Motor neuron (in vitro differentiated cells): ENCODE data around the gene MNX1. TPM values are rescaled to one million over a fixed set of nuclear protein-coding genes. Genes with fewer than 3 reads are reported as not detected.
A peak's percentile ranks its signal among the peaks of the same experiment; 100 is the strongest.

ENCODE experiments used
- ATAC-seq, 8 experiments: fragments of 200-7000 bp; cut with Tn5 transposase; replicated peaks in 6 of 8; 2 replicates each; pipeline ENCODE4 v1.8.0; 2021; ENCODE audit warnings: mild to moderate bottlenecking in 8 of 8, moderate library complexity in 8 of 8
- H3K27ac ChIP-seq, 2 donors: fragments of 250-450 bp; sonication (Bioruptor Pico); 2 replicates each; pipeline ENCODE4 v1.9.0; 2021; ENCODE audit warnings: antibody characterized with exemption in 2 of 2, mild to moderate bottlenecking in 2 of 2, moderate library complexity in 1 of 2
- H3K4me1 ChIP-seq, 2 donors: fragments of 250-450 bp; sonication (Bioruptor Pico); replicated peaks in 1 of 2; 2 replicates each; pipeline ENCODE4 v1.6.1; 2021; ENCODE audit warnings: antibody characterized with exemption in 2 of 2, mild to moderate bottlenecking in 2 of 2, moderate library complexity in 1 of 2
- H3K4me3 ChIP-seq, 5 donors: fragments of 250-450 bp; sonication (Bioruptor Pico); 2 replicates each; pipeline ENCODE4 v1.9.0; 2021; ENCODE audit warnings: antibody characterized with exemption in 5 of 5, mild to moderate bottlenecking in 5 of 5, moderate library complexity in 4 of 5
- WGBS, 10 experiments: fragments of 450-650 bp; shearing (Covaris generic); methylation state at CpG; one replicate each; pipeline ENCODE4 v1.0.0; 2022; 5-methylcytosine and 5-hydroxymethylcytosine counted together
- in situ Hi-C, 9 experiments: fragments of 400-800 bp; cut with MboI; loops; one replicate each; pipeline ENCODE4 v1.15.0; 2021; ENCODE audit warnings: low sequenced_read_pairs in 9 of 9, low pct_unique_long_range_greater_than_20kb in 2 of 9; ENCODE audit not compliant: unreplicated experiment in 9 of 9
- total RNA-seq, 8 experiments: library from RNA; unstranded; fragments of 300-600 nt; gene quantifications; 2 replicates each; pipeline versions ENCODE4 v1.2.3 to v1.2.4, GENCODE V29; 2022

Gene MNX1
- total RNA-seq, 8 experiments from 2014 or later = 0.36 to 14.8 (median 4.3) TPM

GRCh38 chr7:157027568-157028198, 17.2 kb upstream of the MNX1 start:
- in situ Hi-C loops = loop anchor here in 1 of 9 experiments (25.0 kb wide), 1 partner anchor 110 kb away; the partner anchor contains the start of gene UBE3C
- no peaks in the 10 kb centered on the region for H3K4me1 ChIP-seq
- WGBS, 10 experiments = 0 to 80% (median 75%) methylated on average over 1 to 9 of the region's 11 CpGs; no CpG with 5 or more reads in 3 of the 10 experiments
- no peak for ATAC-seq
- no peak overlapping the region for H3K4me3 ChIP-seq
- H3K27ac ChIP-seq = no peak overlapping the region

- ATAC-seq = no peak
- in situ Hi-C loops = loop anchor here in 1 of 9 experiments (25.0 kb wide), 1 partner anchor 113 kb away; the partner anchor contains the start of gene UBE3C
- peaks cover 0 to 15% of the 10 kb centered on the region in 2 donors for H3K4me1 ChIP-seq
- H3K4me3 ChIP-seq = no peak overlapping the region
- no peak overlapping the region for H3K27ac ChIP-seq
- WGBS, 10 experiments = 14 to 80% (median 50%) methylated on average over 1 to 3 of the region's 3 CpGs; no CpG with 5 or more reads in 3 of the 10 experiments
Measured at GRCh38 chr7:157024716-157025115, 14.3 kb upstream of the MNX1 start.

GRCh38 chr7:157023589-157023905, 13.1 kb upstream of the MNX1 start:
- Histone ChIP-seq H3K27ac (no peak overlapping the region), H3K4me1 (peaks cover 0 to 16% of the 10 kb centered on the region in 2 donors), H3K4me3 (no peak overlapping the region)
- 0 to 25% (median 5%) methylated on average over 1 to 4 of the region's 4 CpGs for WGBS, 10 experiments
- ATAC-seq = no peak
- in situ Hi-C loops = no loop called here

GRCh38 chr7:157022681-157023588, 12.5 kb upstream of the MNX1 start:
- WGBS, 10 experiments = 0 to 25% (median 8%) methylated on average over 3 to 13 of the region's 19 CpGs; no CpG with 5 or more reads in 1 of the 10 experiments
- in situ Hi-C loops = no loop called here
- ATAC-seq = peak in 1 of 8 experiments; percentile 27
- no peak overlapping the region for H3K4me3 ChIP-seq
- no peak overlapping the region for H3K27ac ChIP-seq
- H3K4me1 ChIP-seq = peaks cover 4 to 21% of the 10 kb centered on the region in 2 donors

GRCh38 chr7:157021871-157022680, 11.6 kb upstream of the MNX1 start:
- no peak overlapping the region for H3K27ac ChIP-seq
- H3K4me3 ChIP-seq = peak overlapping the region in 1 of 5 donors; percentile 18
- H3K4me1 ChIP-seq = peaks cover 13 to 26% of the 10 kb centered on the region in 2 donors
- WGBS, 10 experiments = 0 to 20% (median 5%) methylated on average over 1 to 10 of the region's 30 CpGs; no CpG with 5 or more reads in 3 of the 10 experiments
- in situ Hi-C loops = no loop called here
- no peak for ATAC-seq

GRCh38 chr7:157021071-157021870, 10.8 kb upstream of the MNX1 start:
- WGBS, 10 experiments = 0 to 1% (median 0%) methylated on average over 1 to 13 of the region's 84 CpGs; no CpG with 5 or more reads in 5 of the 10 experiments
- ATAC-seq = peak in 6 of 8 experiments; percentile 1 to 51 (median 24)
- Histone ChIP-seq H3K27ac (no peak overlapping the region), H3K4me1 (peaks cover 21 to 32% of the 10 kb centered on the region in 2 donors), H3K4me3 (peak overlapping the region in 2 of 5 donors; percentile 2 to 18)
- in situ Hi-C loops = no loop called here

GRCh38 chr7:157020514-157021070, 10.1 kb upstream of the MNX1 start:
- ATAC-seq = peak in 2 of 8 experiments; percentile 4 to 23
- peak overlapping the region in 1 of 5 donors; percentile 18 for H3K4me3 ChIP-seq
- peaks cover 28 to 35% of the 10 kb centered on the region in 2 donors for H3K4me1 ChIP-seq
- no peak overlapping the region for H3K27ac ChIP-seq
- 0 to 18% (median 2%) methylated on average over 1 to 25 of the region's 38 CpGs; no CpG with 5 or more reads in 1 of the 10 experiments for WGBS, 10 experiments
- in situ Hi-C loops = no loop called here

GRCh38 chr7:157019718-157020451, 9.4 kb upstream of the MNX1 start:
- Histone ChIP-seq H3K27ac (no peak overlapping the region), H3K4me1 (peaks cover 29 to 35% of the 10 kb centered on the region in 2 donors), H3K4me3 (peak overlapping the region in 1 of 5 donors; percentile 8)
- in situ Hi-C loops = no loop called here
- ATAC-seq = no peak
- 0 to 19% (median 8%) methylated on average over 1 to 20 of the region's 25 CpGs for WGBS, 10 experiments

GRCh38 chr7:157018997-157019608, 8.6 kb upstream of the MNX1 start:
- in situ Hi-C loops = no loop called here
- Histone ChIP-seq H3K27ac (peak overlapping the region in 1 of 2 donors; percentile 79), H3K4me3 (peak overlapping the region in 2 of 5 donors; percentile 14 to 27), H3K4me1 (peaks cover 29 to 35% of the 10 kb centered on the region in 2 donors)
- ATAC-seq = peak in 4 of 8 experiments; percentile 1 to 12 (median 10)
- WGBS, 10 experiments = 0 to 4% (median 0%) methylated on average over 1 to 13 of the region's 50 CpGs; no CpG with 5 or more reads in 4 of the 10 experiments

- WGBS, 10 experiments = 0 to 8% (median 4%) methylated on average over 1 to 9 of the region's 49 CpGs; no CpG with 5 or more reads in 3 of the 10 experiments
- Histone ChIP-seq H3K27ac (peak overlapping the region; percentile 24 to 79), H3K4me3 (peak overlapping the region in 1 of 5 donors; percentile 27), H3K4me1 (peaks cover 29 to 35% of the 10 kb centered on the region in 2 donors)
- in situ Hi-C loops = no loop called here
- peak in 5 of 8 experiments; percentile 22 to 44 (median 38) for ATAC-seq
Measured at GRCh38 chr7:157018328-157018996, 8.0 kb upstream of the MNX1 start.
